Fibroblast of skin of left quadriceps (primary cell): ENCODE measurements around the gene SLC35A4.
"Not testable (repeated sequence)": the region's sequence is repeated elsewhere in the genome, so short reads cannot be mapped to it uniquely, and the experiment has no call there.

Experiments
- DNase-seq, 2 experiments: peaks; one replicate each; pipeline ENCODE4 v3.0.0-alpha.2; 2013; ENCODE audit warnings: low read depth in 2 of 2

Gene SLC35A4

GRCh38 chr5:140557965-140558364 is 6.7 kb upstream of the SLC35A4 start:
- no peak for DNase-seq

GRCh38 chr5:140558542-140558941 is 6.1 kb upstream of the SLC35A4 start:
- no peak for DNase-seq

GRCh38 chr5:140560227-140560626 is 4.4 kb upstream of the SLC35A4 start:
- DNase-seq: no peak

GRCh38 chr5:140561753-140562523 is 2.7 kb upstream of the SLC35A4 start:
- no peak for DNase-seq

GRCh38 chr5:140563596-140563995 is 1.0 kb upstream of the SLC35A4 start:
- DNase-seq: no peak

- no peak for DNase-seq
These were observed 574 bp downstream of the SLC35A4 start for GRCh38 chr5:140565024-140565779.

GRCh38 chr5:140565780-140566095 is 1.1 kb downstream of the SLC35A4 start:
- no peak for DNase-seq

- DNase-seq: no peak
These were observed 2.0 kb downstream of the SLC35A4 start for GRCh38 chr5:140566665-140567064.

- no peak for DNase-seq
These were observed 2.6 kb downstream of the SLC35A4 start for GRCh38 chr5:140567136-140567818.

GRCh38 chr5:140567871-140568270 is 3.2 kb downstream of the SLC35A4 start:
- DNase-seq: no peak

GRCh38 chr5:140568443-140569063 is 3.9 kb downstream of the SLC35A4 start:
- no peak for DNase-seq

GRCh38 chr5:140569197-140569596 is 4.6 kb downstream of the SLC35A4 start:
- no peak for DNase-seq

GRCh38 chr5:140570058-140570457 is 5.4 kb downstream of the SLC35A4 start:
- DNase-seq: no peak

GRCh38 chr5:140570488-140570887 is 5.9 kb downstream of the SLC35A4 start:
- no peak for DNase-seq

GRCh38 chr5:140571105-140571504 is 6.5 kb downstream of the SLC35A4 start:
- DNase-seq: no peak

- DNase-seq: no peak
These were observed 9.1 kb downstream of the SLC35A4 start for GRCh38 chr5:140573683-140574082.

- no peak for DNase-seq
These were observed 9.5 kb downstream of the SLC35A4 start for GRCh38 chr5:140574165-140574564.

- DNase-seq: no peak
These were observed 10.7 kb downstream of the SLC35A4 start for GRCh38 chr5:140575309-140575708.

GRCh38 chr5:140576776-140577201 is 12.2 kb downstream of the SLC35A4 start:
- DNase-seq: no peak

- not testable (repeated sequence) for DNase-seq
These were observed 14.6 kb downstream of the SLC35A4 start for GRCh38 chr5:140579188-140579747.

GRCh38 chr5:140587495-140587894 is 22.9 kb downstream of the SLC35A4 start:
- no peak for DNase-seq
